ENCODE results near the gene RNASE4.
"Not testable (repeated sequence)": the region's sequence is repeated elsewhere in the genome, so short reads cannot be mapped to it uniquely, and the experiment has no call there.

The RNASE4 gene

DNA sequence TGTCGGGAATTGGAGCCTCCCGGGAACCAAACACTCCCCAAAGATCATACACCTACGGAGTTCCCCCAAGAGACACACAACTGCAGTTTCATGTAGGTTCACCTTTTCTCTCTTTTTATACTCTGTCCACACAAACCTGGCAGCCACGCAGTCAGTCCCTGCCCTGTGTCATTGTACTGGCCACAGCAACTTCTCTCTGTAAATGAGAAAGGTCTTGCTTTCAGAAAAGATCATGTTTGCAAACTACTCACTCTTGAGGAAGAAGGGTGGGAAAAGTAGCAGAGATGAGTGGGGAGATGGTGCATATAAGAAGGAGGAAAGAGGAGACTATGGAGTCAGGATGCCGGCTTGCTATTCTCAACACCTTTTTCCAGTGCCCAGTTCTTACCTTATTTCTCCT is 14.6 kb downstream of the RNASE4 start:
- DNase-seq (ENCODE audit: low read depth in 2 of 2): no peak

DNA sequence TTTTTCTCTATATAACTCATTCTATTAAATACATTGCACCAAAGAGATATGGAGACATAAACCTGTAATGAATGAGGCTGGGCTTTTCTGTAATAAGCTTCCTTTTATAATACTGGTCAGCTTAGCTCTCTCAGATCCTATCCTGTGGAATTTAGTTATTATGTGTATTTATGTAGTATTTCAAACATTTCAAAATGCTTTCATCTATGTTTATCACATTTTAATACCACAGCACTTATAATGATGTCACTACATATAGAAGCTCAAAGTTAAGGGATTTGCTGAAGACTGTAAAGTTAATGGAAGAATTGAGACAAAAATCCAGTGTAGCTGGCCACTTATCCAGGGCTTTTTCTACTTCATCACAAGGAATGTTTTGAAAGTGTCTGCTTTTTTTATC is 15.6 kb downstream of the RNASE4 start:
- DNase-seq (ENCODE audit: low read depth in 2 of 2): no peak

DNA sequence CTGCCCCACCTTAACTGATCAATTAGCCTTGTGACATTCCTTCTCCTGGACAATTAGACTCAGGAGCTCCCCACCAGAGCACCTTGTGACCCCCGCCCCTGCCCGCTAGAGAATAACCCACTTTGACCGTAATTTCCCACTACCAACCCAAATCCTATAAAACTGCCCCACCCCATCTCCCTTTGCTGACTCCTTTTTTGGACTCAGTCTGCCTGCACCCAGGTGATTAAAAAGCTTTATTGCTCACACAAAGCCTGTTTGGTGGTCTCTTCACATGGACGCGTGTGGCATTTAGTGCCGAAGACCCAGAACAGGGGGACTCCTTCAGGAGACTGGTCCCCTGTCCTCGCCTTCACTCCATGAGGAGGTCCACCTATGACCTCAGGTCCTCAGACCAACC is 16.6 kb downstream of the RNASE4 start:
- not testable (repeated sequence) for DNase-seq (ENCODE audit: low read depth in 2 of 2)

DNA sequence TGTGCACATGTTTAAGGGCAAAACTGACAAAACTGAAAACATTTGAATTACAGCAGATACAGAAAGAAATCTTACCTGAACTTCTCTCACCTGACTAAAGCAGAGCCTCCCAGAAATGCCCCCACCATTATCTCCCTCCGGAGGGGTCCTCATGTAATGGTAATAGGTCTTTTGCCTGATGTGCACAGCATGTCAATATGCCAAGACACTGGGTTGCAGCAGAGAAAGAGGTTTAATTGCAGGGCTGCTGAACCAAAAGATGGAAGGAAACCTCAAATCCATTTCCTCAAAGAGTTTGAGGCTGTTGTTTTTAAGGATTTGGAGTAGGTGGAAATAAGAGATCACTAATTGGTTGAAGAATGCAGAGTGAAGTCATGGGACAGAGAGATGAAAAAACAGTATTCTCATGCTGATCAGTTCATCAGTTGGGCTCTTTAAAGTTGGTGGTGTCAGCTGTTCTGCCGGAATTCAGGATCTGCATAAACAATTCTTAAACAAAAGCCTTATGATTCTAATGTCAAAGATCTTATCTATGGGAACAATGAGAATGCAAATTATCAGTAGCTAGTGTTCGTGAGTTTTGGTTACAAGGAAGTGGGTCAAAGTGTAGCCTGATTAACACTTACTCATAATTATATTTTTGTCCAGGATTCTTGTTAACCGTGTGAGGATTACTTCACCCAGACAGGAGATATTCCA is 22.4 kb downstream of the RNASE4 start:
- DNase-seq (ENCODE audit: low read depth in 2 of 2): no peak

DNA sequence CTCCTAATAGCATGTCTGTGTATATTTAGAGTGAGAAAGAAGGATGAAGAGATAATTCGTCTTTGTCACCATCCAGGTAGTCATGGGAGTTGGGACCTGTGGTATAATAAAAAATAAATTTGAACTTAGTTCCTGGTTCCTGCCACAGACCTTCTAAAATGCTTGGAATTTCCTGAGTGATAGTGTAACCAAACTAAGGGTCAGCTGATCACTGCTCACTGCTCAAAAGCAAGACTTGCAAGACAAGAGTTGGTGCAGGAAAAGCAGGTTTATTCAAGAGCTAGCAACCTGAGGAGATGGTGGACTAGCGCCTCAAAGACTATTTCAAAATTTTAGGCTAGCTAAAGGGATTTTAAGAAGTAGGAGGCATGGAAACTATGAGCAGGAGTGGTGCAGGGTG is 23.3 kb downstream of the RNASE4 start:
- DNase-seq (ENCODE audit: low read depth in 2 of 2): no peak

DNA sequence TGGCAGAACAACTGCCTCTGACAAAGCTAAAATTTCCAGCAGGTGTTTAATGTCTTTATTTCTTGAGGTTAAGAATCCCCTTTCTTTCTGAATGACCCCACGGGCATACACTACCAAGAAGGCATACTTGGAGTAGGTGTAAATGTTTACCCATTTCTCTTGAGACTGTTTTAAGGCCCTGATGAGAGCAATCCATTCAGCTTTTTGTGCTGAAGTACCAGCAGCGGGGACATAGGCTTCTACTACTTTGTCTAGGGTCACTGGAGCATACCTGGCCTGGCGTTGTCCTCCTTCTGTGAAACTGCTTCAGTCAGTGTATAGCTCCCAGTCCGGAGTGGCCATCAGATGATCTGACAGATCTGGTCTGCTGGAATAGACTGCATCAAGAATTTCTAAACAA is 26.9 kb downstream of the RNASE4 start:
- no peak for DNase-seq (ENCODE audit: low read depth in 2 of 2)

DNA sequence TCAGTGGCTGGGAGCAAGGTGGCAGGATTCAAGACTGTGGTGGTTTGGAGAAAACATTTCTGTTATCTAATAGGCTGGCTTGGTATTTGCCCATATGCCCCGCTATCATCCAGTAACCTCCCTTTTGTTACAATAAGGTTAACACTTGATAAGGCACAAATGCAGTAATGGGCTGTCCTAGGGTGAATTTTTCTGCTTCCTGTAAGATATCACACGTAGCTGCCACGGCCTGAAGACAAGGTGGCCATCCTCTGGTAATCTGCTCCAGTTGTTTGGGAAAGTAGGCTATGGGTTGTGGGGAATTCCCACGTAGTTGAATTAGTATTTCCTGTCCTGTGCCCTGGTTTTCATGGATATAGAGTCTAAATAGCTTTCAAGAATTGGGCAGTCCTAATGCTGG is 27.3 kb downstream of the RNASE4 start:
- no peak for DNase-seq (ENCODE audit: low read depth in 2 of 2)

DNA sequence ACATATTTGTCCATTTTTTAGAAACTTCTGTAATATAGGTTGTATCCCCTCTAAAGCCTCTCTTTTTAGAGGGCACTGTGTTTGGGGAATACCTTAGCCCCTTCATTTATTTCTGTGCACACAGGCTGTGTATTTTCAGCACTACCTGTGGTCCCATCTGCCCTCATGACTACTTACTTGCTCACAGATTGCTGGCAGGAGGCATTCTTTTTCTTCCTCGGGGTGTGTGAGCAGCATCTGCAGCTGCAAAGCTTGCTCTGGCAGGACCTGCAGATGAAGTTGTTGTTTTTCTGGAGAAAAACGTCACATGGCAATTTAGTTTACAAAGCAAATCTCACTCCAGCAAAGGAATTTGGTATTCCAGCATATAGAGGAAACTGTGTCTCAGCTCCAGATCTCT is 28.5 kb downstream of the RNASE4 start:
- no peak for DNase-seq (ENCODE audit: low read depth in 2 of 2)

DNA sequence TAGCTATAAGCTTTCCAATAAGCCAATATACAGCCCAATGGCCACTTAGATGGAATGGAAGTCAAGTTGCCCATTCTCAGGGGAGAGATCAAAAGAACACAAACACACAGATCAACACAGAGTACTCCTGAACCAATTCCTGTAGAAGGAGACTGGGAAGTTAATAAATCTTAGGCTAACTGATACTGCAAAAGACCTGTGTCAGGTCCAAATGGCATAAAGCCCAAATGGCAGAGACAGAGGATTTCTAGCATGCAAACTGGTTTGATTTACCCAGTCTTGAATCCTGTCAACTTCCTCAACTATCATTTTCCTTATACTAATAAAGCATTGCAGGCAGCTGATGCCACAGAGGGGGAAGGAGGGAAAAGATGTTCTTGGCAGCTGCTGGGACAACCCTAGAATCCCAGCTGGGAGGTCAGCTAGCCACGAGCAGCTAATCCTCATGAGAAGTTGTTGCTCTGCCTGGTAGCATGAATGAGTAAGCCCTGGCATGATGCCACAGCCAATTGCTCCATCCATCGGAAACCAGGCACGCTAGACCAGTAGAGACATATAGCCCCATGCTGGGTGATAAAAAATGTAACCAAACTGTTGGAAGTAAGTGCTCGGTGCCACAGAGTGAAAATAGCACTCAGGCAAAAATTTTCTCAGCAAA is 30.4 kb downstream of the RNASE4 start:
- DNase-seq (ENCODE audit: low read depth in 2 of 2): no peak

DNA sequence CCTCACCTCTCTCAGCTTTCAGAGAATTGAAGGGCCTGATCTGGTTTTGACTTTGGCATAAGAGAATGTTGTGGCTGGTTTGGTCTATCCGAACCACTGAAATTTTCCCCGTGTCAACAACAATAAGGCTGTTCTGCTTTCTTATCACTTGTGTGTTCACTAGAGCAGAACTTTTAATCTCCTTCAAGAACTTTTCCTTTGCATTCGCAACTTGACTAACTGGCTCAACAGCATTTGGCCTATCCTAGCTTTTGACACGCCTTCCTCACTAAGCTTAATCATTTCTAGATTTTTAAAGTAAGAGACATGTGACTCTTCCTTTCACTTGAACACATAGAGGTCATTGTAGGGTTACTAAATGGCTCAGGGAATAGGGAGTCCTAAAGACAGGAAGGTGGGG is 35.4 kb downstream of the RNASE4 start:
- no peak for DNase-seq (ENCODE audit: low read depth in 2 of 2)

DNA sequence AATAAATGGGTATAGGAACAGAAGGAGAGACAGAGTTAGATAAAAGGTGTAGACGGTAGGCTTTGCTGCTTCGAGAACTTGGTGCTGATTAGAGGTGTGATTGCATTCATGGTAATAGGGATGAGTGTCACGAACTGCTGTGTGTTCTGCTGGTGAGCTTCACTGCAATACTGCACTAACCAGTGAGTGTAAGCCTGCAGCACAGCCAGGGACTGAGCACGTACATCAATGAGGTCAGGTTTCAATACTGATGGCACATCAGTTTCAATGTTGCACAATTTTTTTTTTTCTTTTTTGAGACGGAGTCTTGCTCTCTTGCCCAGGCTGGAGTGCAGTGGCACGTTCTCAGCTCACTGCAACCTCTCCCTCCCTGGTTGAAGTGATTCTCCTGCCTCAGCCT is 36.4 kb downstream of the RNASE4 start:
- no peak for DNase-seq (ENCODE audit: low read depth in 2 of 2)

DNA sequence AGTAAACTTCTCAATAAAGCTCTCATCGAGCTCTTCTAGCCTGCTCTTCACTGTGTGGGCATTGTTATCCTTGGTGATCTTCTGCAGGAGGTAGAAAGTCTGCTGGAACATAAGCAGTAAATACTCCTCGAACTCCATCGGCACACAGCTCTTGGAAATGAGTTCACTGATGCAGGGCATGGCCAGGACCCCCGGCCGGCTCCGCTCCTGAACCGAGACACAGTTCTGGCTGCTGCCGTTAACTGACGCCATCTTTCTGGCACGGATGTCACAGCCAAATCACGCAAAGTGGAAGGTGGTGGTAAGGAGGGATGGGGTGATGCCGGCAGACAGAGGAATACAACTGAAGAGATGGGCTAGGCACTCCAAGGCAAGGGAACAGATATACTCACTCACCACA is 37.7 kb downstream of the RNASE4 start:
- no peak for DNase-seq (ENCODE audit: low read depth in 2 of 2)

DNA sequence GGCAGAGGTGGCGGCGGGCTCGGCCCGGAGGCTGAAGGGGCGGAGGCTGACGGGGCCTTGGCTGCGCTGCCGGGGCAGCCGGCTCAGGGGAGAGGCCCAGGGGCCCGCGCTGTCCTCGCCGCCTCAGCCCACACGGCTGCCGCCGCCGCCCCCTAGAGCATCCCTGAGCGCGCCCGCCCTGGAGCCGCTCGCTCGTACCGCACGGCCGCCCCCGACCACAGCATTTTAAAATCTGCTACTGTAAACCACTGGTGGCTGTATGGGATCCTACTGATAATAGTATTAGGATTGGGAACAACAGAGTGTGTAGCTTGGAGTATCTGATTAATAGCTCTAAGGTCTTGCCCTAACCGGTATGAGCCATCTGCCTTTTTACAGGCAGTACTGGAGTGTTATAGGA is 39.1 kb downstream of the RNASE4 start:
- no peak for DNase-seq (ENCODE audit: low read depth in 2 of 2)

DNA sequence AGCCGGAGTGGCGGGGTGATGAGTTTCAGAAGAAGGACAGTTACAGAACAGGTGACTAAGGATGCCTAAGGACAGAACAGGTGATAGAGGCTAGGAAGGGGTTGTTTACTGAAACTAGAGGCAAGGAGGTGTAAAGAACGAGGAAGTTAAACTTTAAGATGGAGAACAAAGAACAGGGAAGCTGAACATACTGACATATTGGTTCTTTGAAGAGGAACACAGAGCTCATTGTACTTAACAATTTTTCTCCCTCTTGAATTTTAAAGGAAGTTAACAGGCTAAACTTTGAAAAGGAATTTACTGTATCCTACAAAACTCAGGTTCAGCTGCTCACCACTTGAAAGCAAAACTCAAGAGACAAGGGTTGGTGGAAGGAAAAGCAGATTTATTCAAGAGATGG is 41.8 kb downstream of the RNASE4 start:
- DNase-seq (ENCODE audit: low read depth in 2 of 2): not testable (repeated sequence)

DNA sequence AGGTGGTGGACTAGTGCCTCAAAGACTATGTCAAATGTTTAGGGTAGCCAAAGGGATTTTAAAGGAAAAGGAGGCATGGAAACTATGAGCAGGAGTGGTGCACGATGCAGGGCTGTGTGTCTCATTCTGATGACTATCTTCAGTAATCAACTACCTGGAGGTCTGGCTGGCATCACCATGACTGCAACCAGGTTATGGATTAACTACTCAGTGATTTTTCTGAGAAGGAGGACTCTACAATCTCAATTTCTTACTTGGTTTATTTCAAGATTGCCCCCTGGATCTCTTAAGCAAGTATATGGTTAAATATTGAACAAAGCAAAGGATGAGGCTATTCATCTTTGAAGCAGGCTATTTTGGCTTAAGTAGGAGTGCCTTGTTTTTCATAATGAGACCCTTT is 42.2 kb downstream of the RNASE4 start:
- no peak for DNase-seq (ENCODE audit: low read depth in 2 of 2)

DNA sequence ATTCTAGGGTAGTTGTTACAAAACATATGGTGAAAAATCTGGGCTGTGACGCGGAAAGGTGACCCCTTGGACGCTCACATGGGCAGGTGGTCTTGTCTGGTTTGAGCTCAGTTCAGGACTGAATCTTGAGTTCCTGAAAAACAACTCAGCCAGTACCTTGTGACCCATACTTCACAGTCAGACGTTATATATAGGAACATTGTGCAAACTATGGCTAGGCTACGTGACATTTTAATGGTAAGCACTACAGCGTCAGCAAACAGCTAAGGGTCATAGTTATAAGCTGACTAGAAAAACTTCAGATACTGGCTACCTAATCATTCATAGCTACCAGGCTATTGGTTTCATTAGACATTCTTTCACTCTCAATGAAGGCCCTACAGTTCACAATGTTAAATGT is 46.5 kb downstream of the RNASE4 start:
- no peak for DNase-seq (ENCODE audit: low read depth in 2 of 2)

DNA sequence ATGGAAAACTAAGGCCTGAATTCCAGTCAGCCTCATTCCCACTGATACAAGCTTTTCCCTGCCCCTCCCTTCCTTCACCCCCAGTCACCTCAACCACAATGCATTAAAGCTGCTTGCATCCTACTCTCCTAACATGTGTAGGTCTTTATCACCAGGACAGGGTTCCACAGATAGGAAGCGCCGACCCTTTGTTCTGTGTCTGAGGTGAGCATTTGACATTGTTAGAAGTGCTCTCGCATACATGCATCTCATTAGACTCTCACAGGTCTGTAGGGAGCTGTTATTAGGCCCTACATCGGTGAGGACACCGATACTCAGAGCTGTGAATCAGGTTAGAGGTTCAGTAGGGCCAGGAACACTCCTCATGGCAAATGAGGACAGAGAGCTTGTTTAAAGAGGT is 48.1 kb downstream of the RNASE4 start:
- DNase-seq (ENCODE audit: low read depth in 2 of 2): no peak

DNA sequence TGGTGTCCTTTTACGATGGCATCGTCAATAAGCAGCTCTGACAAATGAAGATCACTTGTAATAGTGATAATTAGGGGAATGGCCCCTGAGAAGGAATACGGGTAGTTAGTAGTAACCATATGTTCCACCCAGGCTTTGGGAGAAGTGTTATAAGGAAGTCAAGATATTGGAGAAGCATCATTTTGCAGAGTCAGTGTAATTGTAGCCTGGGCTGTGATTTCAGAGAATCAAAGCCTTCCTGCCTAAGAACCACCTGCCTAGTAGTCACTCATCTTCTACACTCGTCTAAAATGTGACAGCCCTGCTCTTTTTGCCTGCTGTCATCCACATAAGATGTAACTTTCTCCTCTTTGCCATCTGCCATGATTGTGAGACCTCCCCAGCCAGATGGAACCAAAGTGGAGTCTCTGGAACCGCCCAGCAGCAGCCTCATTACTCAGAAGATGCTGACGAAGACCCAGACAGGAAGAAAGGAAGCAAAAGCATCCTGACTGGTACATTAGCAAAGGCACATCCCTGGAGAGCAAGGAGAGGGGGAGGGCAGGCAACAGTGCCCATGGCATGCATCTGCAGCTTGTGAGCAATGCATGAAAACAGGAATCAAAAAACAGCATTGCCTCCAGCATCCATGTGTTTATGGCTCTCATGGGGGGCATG is 48.7 kb downstream of the RNASE4 start:
- no peak for DNase-seq (ENCODE audit: low read depth in 2 of 2)

DNA sequence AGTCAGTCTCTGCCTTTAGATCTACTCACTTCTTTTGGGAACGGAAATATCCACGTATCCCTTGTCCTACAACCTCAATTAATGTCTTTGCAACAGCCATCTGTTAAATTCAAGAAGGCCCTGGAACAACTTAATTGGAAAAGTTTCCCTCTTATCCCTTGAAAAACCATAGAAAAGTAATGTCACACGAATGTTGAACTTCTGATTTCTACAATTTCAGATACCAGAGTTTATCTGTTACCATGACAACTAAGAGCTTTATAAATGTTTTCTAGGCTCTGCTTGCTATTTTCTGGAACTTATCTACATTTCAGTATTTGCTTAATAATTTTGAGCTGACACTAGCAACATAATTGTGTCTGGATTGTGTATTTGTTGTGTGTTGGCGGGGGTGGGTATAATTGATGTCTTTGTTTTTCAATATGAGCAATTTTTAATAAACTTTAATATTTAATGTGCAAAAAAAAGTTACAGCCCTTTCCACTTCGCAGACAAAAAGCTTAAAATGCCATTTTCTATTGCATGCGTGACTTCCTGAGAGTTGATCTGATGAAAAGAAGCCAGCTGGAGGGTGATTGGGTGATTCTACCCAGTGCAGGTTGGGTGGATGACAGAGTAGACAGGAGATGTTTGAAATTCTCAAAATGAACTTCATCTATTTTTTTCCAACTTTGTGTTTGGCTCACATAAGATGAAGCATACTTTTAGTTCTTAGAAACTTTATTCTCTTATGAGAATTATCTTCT is 49.5 kb downstream of the RNASE4 start:
- no peak for DNase-seq (ENCODE audit: low read depth in 2 of 2)

DNA sequence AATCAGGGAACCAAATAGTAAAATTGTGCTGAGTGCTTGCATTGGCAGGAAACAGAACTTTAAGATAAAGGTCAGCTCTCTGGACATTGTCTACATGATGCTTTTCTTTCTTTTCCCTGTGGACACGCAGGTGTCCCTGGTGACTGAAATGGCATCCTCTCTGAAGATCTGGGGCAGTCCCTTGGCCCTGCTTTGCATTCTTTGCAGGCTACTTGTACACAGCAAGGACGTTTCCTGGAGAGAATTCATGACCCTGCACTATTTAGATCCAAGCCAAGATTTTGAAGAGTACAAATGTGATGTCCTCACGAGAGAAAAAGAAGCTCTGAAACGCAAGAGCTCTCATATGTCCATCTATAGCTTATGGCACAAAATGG is 50.1 kb downstream of the RNASE4 start:
- DNase-seq (ENCODE audit: low read depth in 2 of 2): no peak

DNA sequence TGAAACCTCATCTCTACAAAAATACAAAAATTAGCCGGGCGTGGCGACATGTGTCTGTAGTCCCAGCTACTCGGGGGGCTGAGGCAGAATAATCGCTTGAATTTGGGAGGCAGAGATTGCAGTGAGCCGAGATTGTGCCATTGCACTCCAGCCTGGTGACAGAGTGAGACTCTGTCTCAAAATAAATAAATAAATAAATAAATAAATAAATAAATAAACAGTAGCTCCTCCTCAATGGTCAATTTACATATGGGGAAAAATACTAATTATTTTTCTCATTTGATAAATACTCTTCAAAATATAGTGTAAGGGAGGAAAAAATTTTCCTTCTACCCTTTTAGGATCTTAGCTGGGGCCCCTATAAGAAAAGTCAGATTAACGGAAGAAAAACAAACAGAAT is 53.9 kb downstream of the RNASE4 start:
- not testable (repeated sequence) for DNase-seq (ENCODE audit: low read depth in 2 of 2)

DNA sequence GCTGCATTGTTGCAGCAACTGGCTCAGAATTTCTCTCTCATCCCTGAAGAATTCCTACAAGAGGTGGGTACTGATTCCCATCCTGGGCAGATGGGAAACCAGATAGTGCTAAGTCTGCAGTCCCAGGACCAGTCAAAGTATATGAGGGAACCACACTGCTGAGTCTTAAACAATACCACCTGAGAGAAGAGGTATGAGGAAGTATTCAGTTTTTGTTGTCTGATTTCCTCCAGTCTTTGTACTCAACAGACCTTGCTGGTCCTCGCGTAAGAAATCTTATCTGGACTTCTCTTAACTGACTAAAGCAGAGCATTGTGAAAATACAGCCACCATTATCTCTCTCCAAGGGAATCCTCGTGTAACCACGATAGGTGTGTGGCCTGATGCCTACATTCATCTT is 57.8 kb downstream of the RNASE4 start:
- no peak for DNase-seq (ENCODE audit: low read depth in 2 of 2)

DNA sequence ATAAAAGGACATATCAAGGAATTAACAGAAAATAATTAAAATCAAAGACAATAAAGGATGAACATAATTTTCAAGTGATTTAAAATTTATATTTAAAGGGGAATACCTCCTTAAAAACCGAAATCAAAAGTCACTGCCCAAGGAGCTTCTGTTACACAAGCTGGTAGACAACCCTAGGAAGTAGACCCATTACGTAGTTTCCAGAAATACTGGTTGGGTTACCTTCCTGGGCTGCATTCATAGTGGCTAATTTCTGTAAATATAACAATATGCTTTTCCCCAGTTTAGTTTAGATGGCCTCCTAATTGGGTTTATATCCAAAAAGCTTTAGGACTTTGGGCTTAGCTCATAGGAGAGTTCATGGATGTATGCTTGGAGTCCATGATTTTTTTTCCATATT is 59.2 kb downstream of the RNASE4 start:
- DNase-seq (ENCODE audit: low read depth in 2 of 2): no peak

Measured in stimulated activated CD8-positive, alpha-beta memory T cell treated with anti-CD3 and anti-CD28 coated beads, Interleukin-15, amount 100 ng/mL, for 48 hours (primary cell).